Measurements from ENCODE around the gene C2CD3. TPM values are rescaled to one million over a fixed set of nuclear protein-coding genes. Genes with fewer than 3 reads are reported as not detected.
A peak's percentile ranks its signal among the peaks of the same experiment; 100 is the strongest.

C2CD3 gene
- total RNA-seq, 1 donor from 2014 or later, result 33.1 TPM

DNA sequence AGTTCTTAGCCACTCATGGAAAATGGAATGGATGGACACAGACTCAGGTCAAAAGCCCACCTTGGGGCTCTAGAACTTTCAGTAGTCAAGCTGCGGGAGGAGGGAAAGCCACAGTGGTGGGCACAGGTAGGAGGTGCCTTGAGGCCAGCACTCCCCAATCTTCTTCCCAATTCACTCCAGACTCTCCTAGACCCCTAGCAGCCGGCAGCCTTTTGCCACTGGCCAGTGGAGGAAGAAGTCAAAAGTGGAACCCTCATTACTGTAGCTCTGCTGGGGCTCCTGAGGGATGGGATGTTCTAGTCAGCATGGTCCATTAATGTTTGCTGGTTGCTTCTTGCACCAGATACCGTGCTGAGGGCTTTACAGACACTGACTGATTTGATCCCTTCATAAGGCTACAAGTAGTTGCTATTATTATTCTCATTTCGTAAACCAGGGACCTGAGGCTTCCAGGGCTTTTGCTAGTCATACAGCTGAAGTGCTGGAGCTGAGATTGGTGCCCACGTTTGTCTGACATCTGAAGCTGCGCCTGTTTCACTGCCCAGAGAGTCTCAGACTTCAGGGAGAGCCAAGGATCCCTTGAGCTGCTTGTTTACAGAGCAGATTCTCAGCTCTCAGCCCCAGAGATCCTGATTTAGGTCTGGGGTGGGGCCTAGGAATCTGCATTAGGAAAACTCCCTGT, 163.0 kb downstream of the C2CD3 start:
- intact Hi-C loops (cut with micrococcal nuclease), result no loop called here
- Mint-ChIP-seq H3K27me3 (ENCODE audit: low read depth) (no peaks in the 10 kb centered on the region), H3K36me3 (ENCODE audit: low read depth) (peaks cover 12% of the 10 kb centered on the region), H3K27ac (peak overlapping the region; percentile 24), H3K4me1 (ENCODE audit: low read depth) (peaks cover 68% of the 10 kb centered on the region), H3K4me3 (ENCODE audit: low read depth) (no peak overlapping the region), H3K9me3 (no peaks in the 10 kb centered on the region)
- DNase-seq (ENCODE audit: low spot score), result no peak

DNA sequence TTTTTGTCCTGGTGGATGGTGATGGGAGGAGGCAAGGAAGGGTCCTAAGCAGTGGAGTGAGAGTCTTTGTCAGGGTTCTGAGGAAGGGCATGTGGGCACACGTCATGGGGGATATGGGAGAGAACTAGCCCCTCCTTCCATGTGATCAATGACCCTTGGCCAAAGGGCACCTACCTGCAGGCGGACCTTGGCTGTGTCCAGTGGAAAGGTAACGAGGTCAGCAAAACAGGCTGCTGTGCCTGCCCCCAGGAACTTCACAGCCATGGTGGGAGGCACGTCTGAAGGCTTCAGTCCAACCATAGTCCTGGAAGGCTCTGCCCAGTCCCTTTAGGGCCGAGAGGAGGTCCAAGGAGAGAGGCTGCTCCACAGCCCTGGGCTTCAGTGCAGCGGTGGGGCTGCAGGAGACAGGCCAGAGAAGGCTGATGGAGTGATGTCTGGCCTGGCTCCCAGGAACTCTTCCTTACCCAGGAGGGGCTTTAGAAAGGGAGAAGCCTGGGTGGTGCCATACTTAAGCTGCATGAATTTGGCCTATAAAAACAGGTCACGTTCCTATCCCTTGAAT, 164.0 kb downstream of the C2CD3 start:
- peak overlapping the region; percentile 58 for H3K27ac Mint-ChIP-seq
- no peak for DNase-seq (ENCODE audit: low spot score)
- no peaks in the 10 kb centered on the region for H3K9me3 Mint-ChIP-seq
- intact Hi-C loops (cut with micrococcal nuclease), result no loop called here
- peaks cover 15% of the 10 kb centered on the region for H3K36me3 Mint-ChIP-seq (ENCODE audit: low read depth)
- no peaks in the 10 kb centered on the region for H3K27me3 Mint-ChIP-seq (ENCODE audit: low read depth)
- no peak overlapping the region for H3K4me3 Mint-ChIP-seq (ENCODE audit: low read depth)
- peaks cover 63% of the 10 kb centered on the region for H3K4me1 Mint-ChIP-seq (ENCODE audit: low read depth)

DNA sequence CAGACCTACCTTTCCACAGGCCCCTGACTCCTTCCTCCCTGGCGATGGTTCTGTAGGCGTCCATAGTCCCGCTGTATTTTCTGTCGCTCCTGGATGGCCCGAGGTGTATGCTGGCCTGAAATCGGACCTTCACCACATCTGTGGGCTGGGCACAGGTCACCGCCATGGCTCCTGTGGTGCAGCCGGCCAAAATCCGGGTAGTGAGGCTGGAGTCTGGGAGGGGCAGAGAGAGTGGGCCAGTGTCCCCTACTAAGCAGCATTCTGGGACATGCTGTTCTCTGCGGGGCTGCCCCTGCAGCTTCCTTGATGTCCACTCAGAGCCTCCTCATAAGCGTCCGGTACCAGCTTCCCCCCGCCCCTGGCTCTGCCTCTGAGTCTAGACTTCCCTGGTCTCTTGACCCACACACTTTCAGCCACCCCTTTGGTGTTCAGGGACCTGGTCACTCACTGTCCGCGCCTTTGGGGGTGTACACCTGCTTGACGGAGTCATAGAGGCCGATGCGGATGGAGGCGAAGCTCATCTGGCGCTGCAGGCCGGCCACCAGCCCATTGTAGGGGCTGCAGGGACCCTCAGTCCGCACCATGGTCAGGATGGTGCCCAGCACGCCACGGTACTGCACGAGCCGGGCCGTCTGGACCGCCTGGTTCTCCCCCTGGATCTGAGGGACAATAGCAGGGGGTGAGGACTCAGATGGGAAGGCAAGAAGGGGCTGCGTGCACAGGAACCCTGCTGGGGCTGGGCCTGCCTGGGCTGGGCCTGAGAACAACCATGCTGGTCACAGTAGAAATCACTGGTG, 164.9 kb downstream of the C2CD3 start:
- intact Hi-C loops (cut with micrococcal nuclease), result loop anchor here (1.0 kb wide), 1 partner anchor 11 kb away; no protein-coding TSS in a partner anchor
- Mint-ChIP-seq H3K27ac (peak overlapping the region; percentile 92), H3K4me3 (ENCODE audit: low read depth) (no peak overlapping the region)

DNA sequence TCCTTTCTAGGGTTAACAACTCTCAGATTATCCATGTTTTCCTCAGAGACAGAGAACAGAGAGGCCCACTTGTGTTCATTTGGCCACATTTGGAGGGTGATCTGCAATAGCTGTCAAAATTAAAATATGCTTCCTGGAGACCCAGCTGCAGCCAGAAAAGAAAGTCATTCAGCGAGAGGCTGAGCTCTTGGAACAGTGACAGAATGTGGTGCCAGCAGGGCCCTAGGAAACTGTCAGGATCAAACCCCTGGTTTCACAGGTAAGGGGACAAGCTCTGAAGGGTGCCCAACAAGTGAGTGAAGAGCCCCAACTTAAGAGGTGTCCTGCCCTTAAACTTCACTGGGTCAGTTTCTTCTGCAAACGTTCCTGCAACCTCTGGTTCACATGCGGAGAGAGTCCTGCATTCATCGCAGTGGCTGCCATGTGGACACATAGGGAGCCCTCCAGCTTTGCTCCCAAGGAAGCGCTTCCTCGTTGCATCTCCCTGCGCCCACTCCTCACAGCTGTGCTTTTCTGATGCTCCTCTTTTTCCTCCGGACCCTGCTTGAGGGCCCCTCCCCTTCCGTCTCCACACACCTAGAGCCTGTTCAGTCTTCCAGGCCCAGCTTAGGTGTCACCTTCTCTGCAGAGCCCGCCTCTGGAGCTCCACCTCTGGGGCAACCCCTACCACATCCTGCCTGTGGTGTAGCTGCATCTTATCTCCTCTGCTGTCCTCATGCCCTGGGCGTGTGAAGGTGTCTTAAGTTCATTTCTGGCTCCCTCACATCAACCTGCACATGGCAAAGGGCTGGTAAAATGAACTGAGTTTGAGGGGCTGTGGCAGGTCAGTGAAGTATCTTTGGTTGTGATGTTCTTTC, 165.8 kb downstream of the C2CD3 start:
- peak overlapping the region; percentile 92 for H3K27ac Mint-ChIP-seq
- H3K9me3 Mint-ChIP-seq, result no peaks in the 10 kb centered on the region
- peaks cover 25% of the 10 kb centered on the region for H3K36me3 Mint-ChIP-seq (ENCODE audit: low read depth)
- peak overlapping the region; percentile 13 for H3K4me3 Mint-ChIP-seq (ENCODE audit: low read depth)
- peaks cover 49% of the 10 kb centered on the region for H3K4me1 Mint-ChIP-seq (ENCODE audit: low read depth)
- peak; percentile 82 for DNase-seq (ENCODE audit: low spot score)
- no peaks in the 10 kb centered on the region for H3K27me3 Mint-ChIP-seq (ENCODE audit: low read depth)
- intact Hi-C loops (cut with micrococcal nuclease), result loop anchor here (1.0 kb wide), 1 partner anchor 10 kb away; no protein-coding TSS in a partner anchor

More for the DNA sequence above, 164.9 kb downstream of the C2CD3 start:
- H3K36me3 Mint-ChIP-seq (ENCODE audit: low read depth), result peaks cover 23% of the 10 kb centered on the region
- no peaks in the 10 kb centered on the region for H3K27me3 Mint-ChIP-seq (ENCODE audit: low read depth)
- no peaks in the 10 kb centered on the region for H3K9me3 Mint-ChIP-seq
- DNase-seq (ENCODE audit: low spot score), result no peak
- peaks cover 54% of the 10 kb centered on the region for H3K4me1 Mint-ChIP-seq (ENCODE audit: low read depth)

DNA sequence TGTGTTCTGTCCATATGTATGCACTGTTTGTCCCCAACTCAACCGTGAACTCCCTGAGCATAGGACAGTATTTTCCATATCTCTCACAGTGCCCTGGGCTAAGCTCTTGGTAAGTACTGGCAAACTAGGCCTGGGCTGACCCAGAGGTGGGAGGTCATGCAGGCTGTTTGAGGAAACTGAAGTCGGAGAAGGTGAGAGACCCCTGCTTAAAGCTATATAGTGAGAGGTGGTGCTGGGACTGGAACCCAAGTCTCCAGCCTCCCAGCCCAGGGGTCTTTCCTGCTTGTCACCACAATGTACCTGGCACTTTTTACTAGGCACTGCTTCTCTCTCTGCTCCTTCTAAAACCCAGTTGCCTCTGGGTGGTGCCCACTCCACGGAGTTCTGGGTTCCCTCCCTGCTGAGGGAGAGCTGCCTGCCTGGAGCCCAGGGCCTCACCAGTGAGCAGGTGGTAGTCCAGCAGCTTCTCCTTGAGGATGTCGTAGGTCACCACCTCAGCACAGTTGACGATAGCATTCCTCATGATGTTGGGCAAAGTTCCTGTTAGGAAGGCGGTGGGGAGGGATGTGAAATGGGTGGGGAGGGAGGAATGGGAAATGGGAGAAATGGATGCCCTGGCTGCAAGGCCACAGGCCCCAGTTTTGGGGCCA, 166.6 kb downstream of the C2CD3 start:
- Mint-ChIP-seq H3K36me3 (ENCODE audit: low read depth) (peaks cover 33% of the 10 kb centered on the region), H3K9me3 (no peaks in the 10 kb centered on the region), H3K27me3 (ENCODE audit: low read depth) (no peaks in the 10 kb centered on the region), H3K4me1 (ENCODE audit: low read depth) (peaks cover 51% of the 10 kb centered on the region), H3K4me3 (ENCODE audit: low read depth) (no peak overlapping the region), H3K27ac (peak overlapping the region; percentile 48)
- DNase-seq (ENCODE audit: low spot score), result no peak
- intact Hi-C loops (cut with micrococcal nuclease), result no loop called here

DNA sequence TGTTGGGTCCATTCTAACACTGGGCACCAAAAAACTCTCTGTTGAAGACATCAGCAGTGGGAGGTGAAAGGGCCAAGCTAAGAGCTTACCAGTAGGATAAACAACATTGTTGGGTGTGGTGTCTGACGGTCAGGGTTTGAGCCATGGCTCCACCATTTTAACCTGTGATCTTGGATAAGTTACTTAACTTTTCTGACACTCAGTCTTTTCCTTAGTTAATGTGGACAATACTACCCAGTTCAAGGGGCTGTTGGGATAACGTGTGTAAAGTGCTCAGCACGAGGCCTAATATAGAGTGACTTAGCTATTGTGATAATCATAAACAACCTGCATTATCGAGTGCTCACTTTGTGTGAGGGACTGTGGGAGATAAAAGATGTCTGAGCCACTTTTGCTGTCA, 168.0 kb downstream of the C2CD3 start:
- Mint-ChIP-seq H3K27ac (peak overlapping the region; percentile 45), H3K36me3 (ENCODE audit: low read depth) (peaks cover 33% of the 10 kb centered on the region), H3K9me3 (no peaks in the 10 kb centered on the region), H3K27me3 (ENCODE audit: low read depth) (no peaks in the 10 kb centered on the region), H3K4me1 (ENCODE audit: low read depth) (peaks cover 44% of the 10 kb centered on the region), H3K4me3 (ENCODE audit: low read depth) (no peak overlapping the region)
- no peak for DNase-seq (ENCODE audit: low spot score)
- intact Hi-C loops (cut with micrococcal nuclease), result no loop called here

DNA sequence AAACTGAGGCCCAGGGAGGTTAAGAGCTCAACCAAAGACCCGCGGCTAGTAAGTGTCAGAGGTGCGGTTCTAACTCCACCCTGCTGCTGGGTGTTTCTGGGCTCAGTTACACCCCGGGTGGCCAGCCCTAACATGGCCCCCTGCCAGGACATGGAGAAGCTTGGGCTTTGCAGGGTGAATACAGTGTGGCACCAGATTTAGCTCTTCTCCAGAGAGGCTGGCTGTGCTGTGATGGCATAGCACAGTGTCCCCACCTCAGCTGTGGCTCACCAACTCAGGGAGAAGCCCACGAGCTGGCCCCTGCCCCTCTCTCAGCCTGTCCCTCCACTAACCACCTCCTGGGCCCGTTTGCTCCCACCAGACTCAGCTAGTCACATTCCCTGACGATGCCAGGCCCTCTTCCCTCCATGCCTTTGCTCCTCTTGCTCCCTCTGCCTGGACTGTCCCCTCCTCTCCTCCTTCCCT, 168.9 kb downstream of the C2CD3 start:
- no peak for DNase-seq (ENCODE audit: low spot score)
- Mint-ChIP-seq H3K36me3 (ENCODE audit: low read depth) (peaks cover 33% of the 10 kb centered on the region), H3K9me3 (no peaks in the 10 kb centered on the region), H3K27me3 (ENCODE audit: low read depth) (no peaks in the 10 kb centered on the region), H3K27ac (peak overlapping the region; percentile 39), H3K4me3 (ENCODE audit: low read depth) (no peak overlapping the region), H3K4me1 (ENCODE audit: low read depth) (peaks cover 51% of the 10 kb centered on the region)
- intact Hi-C loops (cut with micrococcal nuclease), result no loop called here

DNA sequence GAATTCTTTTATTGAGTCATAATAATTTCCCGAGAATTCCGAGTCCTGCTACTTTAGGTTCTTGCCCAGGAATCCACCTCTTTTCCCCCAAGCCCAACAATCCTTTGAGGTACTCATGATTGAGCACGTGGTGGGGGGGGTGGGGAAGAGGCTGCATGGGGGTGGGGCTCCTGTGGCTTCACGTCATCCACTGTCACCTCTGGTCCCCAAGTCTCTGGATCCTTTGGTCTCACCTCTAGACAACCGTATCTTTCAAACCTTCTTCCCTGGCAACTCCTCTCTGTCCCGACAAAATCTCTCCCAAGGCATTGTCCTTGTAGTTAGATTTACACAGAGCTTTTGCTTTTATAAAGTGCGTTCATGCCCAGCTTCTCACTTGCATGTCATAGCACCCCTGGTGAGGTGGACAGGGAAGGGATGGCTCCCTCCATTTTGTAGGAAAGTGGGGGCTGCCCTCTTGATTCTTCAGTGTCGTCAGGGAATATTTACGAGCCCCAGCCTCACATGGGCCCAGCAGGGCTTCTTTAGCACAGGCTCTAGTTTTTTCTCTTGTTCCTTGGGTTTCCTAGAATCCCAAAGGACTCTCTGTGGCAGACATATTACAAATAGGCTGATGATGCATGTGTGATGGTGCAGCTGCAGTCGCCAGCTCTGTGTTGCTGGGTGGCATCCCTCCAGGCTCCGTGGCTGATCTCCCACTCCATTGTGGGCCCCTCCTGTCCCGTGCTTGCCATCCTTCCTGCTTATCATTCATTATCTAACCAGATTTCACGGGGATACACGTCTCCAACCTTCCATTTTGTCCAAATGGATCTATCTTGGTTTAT, 170.3 kb downstream of the C2CD3 start:
- peaks cover 55% of the 10 kb centered on the region for H3K4me1 Mint-ChIP-seq (ENCODE audit: low read depth)
- intact Hi-C loops (cut with micrococcal nuclease), result no loop called here
- H3K4me3 Mint-ChIP-seq (ENCODE audit: low read depth), result no peak overlapping the region
- no peaks in the 10 kb centered on the region for H3K9me3 Mint-ChIP-seq
- H3K36me3 Mint-ChIP-seq (ENCODE audit: low read depth), result peaks cover 33% of the 10 kb centered on the region
- H3K27ac Mint-ChIP-seq, result no peak overlapping the region
- no peaks in the 10 kb centered on the region for H3K27me3 Mint-ChIP-seq (ENCODE audit: low read depth)
- no peak for DNase-seq (ENCODE audit: low spot score)

DNA sequence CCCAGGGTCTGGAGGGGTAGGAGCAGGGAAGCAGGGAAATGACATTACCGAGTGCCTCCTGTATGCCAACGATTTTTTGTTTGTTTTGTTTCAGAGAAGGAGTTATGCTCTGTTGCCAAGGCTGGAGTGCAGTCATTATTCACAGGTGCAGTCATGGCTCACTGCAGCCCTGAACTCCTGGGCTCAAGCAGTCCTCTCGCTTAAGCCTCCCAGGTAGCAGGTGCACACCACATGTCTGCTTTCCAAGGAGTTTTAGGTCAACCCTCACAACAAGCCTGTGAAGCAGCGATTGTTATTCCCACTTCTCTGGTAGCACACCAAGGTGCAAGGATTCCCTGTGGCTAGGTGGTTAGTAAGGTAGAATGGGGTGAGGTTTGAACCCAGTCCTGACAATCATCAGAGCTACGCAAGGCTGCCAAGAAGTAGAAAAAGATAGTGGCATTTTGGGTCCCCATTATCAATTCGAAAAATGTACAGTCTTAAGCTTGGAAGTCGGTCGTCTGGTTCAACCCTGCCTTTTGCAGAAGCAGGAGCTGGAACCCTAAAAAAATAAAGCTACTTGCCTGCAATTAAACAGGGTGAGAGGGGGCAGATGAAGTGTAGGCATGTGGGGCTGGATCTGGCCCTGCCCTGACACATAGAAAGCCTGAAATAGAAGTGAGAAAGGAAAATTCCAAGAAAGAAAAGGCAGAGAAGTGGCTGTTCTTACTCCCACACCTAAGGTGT, 171.1 kb downstream of the C2CD3 start:
- Mint-ChIP-seq H3K4me1 (ENCODE audit: low read depth) (peaks cover 55% of the 10 kb centered on the region), H3K27me3 (ENCODE audit: low read depth) (no peaks in the 10 kb centered on the region), H3K4me3 (ENCODE audit: low read depth) (no peak overlapping the region), H3K27ac (peak overlapping the region; percentile 14), H3K9me3 (no peaks in the 10 kb centered on the region), H3K36me3 (ENCODE audit: low read depth) (peaks cover 29% of the 10 kb centered on the region)
- intact Hi-C loops (cut with micrococcal nuclease), result no loop called here
- no peak for DNase-seq (ENCODE audit: low spot score)

DNA sequence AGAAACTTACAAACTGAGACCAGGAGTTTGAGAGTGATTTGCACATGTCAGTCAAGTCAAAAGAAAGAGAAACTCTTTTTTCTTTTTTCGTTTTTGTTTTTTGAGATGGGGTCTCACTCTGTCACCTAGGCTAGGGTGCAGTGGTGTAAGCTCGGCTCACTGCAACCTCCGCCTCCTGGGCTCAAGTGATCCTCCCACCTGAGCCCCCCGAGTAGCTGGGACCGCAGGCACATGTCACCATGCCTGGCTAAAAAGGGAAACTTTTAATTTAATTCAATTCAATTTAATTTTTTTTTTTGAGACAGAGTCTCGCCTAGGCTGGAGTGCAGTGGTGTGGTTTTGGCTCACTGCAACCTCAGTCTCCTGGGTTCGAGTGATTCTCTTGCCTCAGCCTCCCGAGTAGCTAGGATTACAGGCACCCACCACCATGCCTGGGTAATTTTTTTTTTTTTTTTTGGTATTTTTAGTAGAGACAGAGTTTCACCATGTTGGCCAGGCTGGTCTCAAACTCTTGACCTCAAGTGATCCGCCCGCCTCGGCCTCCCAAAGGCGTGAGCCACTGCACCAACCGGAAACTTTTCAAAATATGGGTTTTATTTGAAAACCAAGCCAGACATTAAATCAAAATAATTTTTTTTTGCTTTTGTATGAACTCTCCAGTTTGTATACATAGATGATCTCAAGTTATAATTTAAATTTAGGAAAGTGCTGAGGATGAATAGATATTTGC, 171.8 kb downstream of the C2CD3 start:
- intact Hi-C loops (cut with micrococcal nuclease), result no loop called here

More for the DNA sequence above, 171.8 kb downstream of the C2CD3 start:
- H3K4me1 Mint-ChIP-seq (ENCODE audit: low read depth), result peaks cover 51% of the 10 kb centered on the region
- H3K36me3 Mint-ChIP-seq (ENCODE audit: low read depth), result peaks cover 29% of the 10 kb centered on the region
- H3K4me3 Mint-ChIP-seq (ENCODE audit: low read depth), result no peak overlapping the region
- H3K27me3 Mint-ChIP-seq (ENCODE audit: low read depth), result no peaks in the 10 kb centered on the region
- no peak for DNase-seq (ENCODE audit: low spot score)
- no peak overlapping the region for H3K27ac Mint-ChIP-seq
- H3K9me3 Mint-ChIP-seq, result no peaks in the 10 kb centered on the region
